GM19372 (cell line): ENCODE results near the gene LRRC4C.

Source experiments
- ATAC-seq: cut with Tn5 transposase; IDR thresholded peaks from one replicate; pipeline ENCODE4 v1.9.1; 2021; ENCODE audit warnings: mild to moderate bottlenecking, low read depth, moderate library complexity; ENCODE audit not compliant: unreplicated experiment

LRRC4C gene

DNA sequence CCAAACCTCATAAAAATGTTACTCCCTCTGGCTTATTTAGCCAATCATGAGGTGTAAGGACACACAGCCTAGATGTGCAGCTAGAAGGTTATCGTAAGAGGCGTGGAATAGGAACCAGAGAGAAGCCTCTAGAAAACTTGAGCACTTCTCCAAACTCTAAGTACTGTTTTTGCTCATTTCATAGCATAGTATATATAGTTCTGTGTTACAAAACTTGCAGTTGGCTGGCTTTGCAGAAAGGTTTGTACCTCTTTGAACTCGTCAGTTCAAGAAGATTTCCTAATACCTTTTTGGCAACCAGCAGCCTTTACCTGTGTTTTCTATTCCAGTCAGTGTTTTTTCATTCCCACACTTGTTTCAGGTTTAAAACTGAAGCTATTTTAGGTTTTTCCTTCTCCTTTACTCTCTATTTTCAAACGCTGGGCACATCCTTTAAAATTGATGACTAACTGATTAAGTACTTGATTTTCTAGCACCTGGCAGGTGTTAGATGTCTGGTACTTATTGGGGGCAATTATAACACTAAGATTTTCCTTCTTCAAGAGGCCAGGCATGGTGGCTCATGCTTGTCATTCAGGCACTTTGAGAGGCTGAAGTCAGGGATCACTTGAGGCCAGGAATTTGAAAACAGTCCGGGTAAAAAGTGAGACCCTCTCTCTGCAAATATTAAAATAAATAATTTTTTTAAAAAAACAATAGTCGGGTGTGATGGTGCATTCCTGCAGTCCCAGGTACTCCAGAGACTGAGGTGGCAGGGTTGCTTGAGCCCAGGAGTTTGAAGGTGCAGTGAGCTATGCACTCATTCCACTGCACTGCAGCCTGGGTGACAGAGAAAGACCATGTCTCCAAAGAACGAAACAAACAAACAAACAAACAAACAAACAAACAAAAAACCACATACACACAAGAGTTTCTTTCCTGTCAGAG is 125.2 kb downstream of the LRRC4C start:
- no peak for ATAC-seq

DNA sequence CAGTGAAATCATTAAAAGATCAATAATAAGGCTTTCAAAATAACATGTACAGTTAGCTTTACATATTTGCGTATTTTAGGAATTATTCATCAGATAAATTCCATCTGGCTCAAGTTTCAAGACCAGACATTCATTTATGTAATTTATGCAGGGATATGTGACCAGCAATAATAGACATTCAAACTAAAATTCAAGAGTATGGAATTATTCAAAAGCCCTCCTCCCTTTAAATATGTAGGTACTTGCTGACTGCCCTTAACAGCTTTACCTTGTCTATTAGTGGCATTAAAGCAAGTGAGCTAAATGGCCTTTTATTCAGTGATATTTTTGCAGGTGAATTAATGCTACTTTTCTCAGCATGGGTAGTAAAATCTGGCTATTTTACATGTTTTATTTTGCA is 126.1 kb downstream of the LRRC4C start:
- no peak for ATAC-seq

DNA sequence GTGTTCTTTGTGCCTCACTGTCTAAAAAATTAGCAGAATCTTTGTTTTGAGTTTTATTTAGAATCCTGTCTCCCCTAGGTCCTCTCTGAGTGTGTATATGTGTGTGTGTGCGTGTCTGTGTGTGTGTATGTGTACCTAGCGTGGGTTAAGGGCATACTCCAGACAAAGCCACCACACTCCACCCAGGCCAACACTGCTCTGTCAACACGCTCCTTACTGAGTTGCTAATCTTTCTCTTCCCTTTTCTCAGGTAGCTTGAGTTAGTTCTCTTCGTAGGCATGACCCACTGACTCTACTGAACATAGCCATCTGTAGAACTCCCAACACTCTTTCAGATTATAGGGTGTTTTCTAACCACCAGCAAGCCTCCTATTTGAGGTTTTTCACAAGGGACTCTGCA is 131.1 kb downstream of the LRRC4C start:
- no peak for ATAC-seq

GRCh38 chr11:41323446-41323845 is 136.0 kb downstream of the LRRC4C start:
- ATAC-seq = no peak

DNA sequence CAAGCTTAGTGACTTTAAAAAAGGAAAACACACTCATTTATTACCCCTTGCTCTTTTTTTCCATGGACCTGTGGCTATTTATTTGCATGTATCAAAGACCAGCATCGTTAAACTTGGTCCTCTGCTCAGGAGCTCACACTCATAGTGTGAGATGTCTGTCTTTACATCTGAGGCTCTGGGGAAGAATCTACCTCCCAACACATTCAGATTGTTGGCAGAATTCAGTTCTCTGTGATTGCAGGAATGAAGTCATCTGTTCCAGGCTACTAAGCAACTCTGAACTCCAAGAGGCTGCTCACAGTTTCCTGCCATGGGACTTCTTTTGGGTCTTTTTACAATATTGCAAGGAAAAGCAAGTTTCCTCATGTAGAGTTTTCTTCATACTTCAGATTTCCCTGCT is 138.8 kb downstream of the LRRC4C start:
- ATAC-seq = no peak

DNA sequence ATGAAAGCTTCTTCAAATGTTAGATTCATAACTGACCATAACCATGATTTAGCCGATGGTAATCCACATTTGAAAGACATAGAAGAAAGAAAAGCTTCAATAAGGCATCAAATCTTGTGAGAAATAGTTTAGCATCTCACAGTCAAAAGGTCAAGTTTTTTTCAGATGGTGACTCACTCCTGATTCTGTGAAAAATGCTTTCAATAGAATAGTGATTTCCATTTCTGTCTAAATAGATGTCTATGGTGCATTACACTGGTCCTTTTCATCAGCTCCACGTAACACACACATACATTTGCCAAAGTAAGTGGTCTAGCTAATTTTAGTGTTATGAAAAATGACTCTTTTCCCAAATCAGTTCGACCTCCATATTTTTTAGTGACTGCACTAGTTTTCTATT is 139.2 kb downstream of the LRRC4C start:
- ATAC-seq = no peak

DNA sequence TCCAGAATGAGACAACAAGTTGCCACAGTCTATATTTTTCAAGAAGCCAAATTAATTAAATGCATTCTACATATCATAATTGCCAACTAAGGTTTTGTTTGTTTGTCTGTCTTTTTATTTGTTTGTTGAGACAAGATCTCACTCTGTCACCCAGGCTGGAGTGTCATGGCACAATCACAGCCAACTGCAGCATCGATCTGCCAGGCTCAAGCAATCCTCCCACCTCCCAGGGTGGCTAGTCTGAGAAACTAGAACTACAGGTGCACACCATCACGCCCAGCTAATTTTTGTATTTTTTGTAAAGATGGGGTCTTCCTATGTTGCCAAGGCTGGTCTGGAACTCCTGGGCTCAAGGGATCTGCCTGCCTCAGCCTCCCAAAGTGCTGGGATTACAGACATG is 140.0 kb downstream of the LRRC4C start:
- no peak for ATAC-seq

DNA sequence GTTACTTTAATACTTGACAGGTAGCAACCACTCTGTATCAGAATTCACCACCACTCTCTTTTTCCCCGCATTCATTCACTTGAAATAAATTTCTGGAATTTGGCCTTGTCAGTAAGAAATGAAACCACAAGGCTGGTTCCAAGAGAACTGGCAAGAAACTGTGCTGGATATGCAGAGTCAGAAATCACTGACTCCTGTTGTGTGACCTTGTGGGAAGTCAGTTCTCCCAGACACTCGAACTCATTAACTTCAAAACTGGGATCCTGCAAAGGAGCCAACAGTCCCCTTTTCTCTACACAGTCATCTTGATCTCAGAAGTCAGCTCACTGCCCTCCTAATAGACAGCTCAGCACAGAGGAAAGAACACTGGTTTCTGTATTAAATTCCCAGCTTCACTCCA is 142.7 kb downstream of the LRRC4C start:
- ATAC-seq = no peak

- no peak for ATAC-seq
Observed at GRCh38 chr11:41313226-41313625, 146.2 kb downstream of the LRRC4C start.

- peak; percentile 26 for ATAC-seq
Observed at GRCh38 chr11:41309716-41310115, 149.7 kb downstream of the LRRC4C start.

- peak; percentile 74 for ATAC-seq
Observed at GRCh38 chr11:41309111-41309522, 150.3 kb downstream of the LRRC4C start.

GRCh38 chr11:41308286-41308685 is 151.2 kb downstream of the LRRC4C start:
- no peak for ATAC-seq

GRCh38 chr11:41307296-41308080 is 152.0 kb downstream of the LRRC4C start:
- ATAC-seq = no peak

DNA sequence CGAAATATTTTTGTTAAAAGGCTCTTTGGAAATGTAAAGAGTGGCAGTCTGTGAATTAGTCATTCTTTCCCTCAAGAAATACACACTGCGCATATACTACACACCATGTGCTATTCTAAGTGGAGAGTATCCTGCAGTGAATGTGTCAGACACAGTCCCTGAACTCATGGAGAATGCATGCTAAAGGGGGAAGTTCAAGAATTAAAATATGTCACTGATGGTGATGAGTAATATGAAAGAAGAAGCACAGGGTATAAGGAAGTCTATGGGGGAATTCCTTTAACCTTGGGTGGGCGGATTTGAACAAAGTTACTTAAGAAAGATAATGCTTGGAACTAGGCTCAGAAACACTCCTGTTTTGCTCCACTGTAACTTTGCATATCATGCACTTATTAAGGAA is 153.0 kb downstream of the LRRC4C start:
- no peak for ATAC-seq

- ATAC-seq = no peak
Observed at GRCh38 chr11:41301023-41301422, 158.4 kb downstream of the LRRC4C start.

- no peak for ATAC-seq
Observed at GRCh38 chr11:41289408-41289807, 170.0 kb downstream of the LRRC4C start.

DNA sequence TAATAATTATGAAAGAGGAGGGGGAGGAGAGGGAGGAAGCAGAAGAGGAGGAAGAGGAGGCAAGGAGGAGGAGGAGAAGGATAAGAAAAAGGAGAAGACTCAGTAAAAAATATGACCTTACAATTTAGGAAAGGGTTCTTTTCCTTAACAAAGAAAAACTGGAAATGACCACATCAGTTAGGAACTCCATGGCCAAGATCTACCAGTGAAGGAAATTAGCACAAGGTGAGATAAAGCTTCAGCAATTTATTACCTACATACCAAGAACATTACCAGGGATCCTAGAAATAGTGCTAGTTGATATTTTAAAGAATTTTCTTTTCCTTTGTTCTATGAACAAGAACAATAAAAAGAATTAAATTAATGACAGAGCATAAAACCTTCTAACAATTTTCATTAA is 172.7 kb downstream of the LRRC4C start:
- ATAC-seq = no peak

DNA sequence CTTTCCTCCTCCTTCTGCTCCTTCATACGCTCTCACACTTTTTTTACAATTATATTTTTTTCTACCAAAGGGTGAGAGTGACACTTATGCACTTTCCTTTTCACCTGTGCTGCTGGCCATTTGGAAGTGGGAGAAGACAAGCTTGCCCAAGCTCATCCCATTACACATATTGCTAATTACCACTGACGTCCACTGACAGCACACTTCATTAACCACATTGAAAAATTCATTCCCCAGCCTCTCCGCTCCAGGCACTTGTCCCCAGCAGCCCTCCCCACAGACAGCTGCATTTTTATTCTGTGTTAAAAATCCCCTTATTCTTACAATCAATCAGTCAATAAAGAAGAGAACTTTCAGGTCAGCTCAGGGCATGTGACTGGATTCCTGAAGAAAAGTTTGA is 175.1 kb downstream of the LRRC4C start:
- no peak for ATAC-seq

DNA sequence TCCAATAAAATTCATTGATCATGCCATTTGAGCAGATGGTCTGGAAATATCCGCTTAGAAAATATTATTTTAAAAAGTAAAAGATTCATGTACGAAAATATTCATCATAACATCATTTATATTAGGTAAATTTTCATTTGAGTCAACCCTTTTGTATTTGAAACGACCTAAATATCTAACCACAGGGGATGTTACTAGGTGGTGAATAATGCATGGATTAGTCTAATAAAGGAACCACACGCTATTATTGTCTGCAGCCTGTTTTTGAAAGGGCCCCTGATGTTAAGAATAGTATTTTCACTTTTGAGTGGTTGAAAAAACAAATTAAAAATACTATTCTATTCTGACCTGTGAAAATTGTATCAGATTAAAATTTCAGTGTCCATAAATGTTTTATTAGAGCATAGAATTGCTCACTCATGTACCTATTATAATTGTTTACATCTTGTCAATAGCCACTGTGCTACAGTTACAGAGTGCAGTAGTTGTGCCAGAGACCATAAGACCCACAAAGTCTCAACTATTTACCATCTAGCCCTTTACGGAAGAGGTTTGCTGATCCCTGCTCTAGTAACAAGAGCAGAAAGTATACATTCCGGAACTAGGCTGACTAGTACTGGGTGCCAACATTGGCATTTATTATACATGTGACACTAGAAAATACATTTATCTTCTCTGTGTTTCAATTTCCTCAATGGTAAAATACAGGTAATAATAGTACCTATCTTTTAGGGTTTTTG is 176.1 kb downstream of the LRRC4C start:
- no peak for ATAC-seq

DNA sequence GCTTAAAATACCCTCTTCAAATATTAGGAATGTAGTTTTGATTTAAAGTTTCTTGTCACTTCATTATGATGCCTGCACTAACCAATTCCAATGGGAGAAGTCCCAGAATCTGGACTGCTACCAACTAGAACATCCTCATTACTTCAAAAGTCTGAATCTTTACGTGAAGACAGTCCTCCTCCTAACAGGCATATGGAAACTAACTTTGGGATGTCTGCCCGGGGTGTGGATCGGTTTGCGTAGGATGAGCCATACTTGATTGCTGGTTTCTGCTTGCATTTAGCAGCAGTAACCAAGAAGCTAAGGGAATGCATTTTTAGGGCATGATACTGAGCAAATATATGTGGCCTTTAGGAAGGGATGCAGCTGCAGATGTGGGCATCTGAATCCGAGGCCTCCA is 177.1 kb downstream of the LRRC4C start:
- no peak for ATAC-seq

- no peak for ATAC-seq
Observed at GRCh38 chr11:41281131-41281742, 178.2 kb downstream of the LRRC4C start.
